HG02798 (cell line): Measurements from ENCODE around the gene EIF5B.
A peak's percentile ranks its signal among the peaks of the same experiment; 100 is the strongest.
"Not testable (repeated sequence)": the region's sequence is repeated elsewhere in the genome, so short reads cannot be mapped to it uniquely, and the experiment has no call there.

ENCODE experiments used
- ATAC-seq: cut with Tn5 transposase; IDR thresholded peaks from one replicate; pipeline ENCODE4 v1.9.1; 2021; ENCODE audit warnings: mild to moderate bottlenecking; ENCODE audit not compliant: unreplicated experiment, poor library complexity

EIF5B gene, protein sequence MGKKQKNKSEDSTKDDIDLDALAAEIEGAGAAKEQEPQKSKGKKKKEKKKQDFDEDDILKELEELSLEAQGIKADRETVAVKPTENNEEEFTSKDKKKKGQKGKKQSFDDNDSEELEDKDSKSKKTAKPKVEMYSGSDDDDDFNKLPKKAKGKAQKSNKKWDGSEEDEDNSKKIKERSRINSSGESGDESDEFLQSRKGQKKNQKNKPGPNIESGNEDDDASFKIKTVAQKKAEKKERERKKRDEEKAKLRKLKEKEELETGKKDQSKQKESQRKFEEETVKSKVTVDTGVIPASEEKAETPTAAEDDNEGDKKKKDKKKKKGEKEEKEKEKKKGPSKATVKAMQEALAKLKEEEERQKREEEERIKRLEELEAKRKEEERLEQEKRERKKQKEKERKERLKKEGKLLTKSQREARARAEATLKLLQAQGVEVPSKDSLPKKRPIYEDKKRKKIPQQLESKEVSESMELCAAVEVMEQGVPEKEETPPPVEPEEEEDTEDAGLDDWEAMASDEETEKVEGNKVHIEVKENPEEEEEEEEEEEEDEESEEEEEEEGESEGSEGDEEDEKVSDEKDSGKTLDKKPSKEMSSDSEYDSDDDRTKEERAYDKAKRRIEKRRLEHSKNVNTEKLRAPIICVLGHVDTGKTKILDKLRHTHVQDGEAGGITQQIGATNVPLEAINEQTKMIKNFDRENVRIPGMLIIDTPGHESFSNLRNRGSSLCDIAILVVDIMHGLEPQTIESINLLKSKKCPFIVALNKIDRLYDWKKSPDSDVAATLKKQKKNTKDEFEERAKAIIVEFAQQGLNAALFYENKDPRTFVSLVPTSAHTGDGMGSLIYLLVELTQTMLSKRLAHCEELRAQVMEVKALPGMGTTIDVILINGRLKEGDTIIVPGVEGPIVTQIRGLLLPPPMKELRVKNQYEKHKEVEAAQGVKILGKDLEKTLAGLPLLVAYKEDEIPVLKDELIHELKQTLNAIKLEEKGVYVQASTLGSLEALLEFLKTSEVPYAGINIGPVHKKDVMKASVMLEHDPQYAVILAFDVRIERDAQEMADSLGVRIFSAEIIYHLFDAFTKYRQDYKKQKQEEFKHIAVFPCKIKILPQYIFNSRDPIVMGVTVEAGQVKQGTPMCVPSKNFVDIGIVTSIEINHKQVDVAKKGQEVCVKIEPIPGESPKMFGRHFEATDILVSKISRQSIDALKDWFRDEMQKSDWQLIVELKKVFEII

GRCh38 chr2:99337113-99338028 is at the start of gene EIF5B:
Gene EIF5B, plus strand, starts transcription at chr2:99337389. Its CDS starts 166 bp downstream, at chr2:99337555.
- peak; percentile 72 for ATAC-seq

- no peak for ATAC-seq
Observed at GRCh38 chr2:99297994-99298393, 39.2 kb upstream of the EIF5B start.

DNA sequence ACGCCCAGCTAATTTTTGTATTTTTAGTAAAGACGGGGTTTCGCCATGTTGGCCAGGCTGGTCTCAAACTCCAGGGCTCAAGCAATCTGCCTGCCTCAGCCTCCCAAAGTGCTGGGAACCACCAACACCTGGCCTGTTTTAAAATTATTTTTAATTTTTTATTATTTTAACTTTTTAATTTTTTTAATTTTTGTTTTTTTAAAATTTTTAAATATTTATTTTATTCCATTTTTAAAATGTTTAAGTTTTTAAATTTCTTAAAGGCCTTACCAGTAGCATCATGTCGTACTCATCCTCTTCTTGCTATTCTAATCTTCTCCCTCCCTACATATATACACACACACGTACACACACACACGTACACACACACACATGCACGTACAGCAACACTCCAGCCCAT is 37.6 kb upstream of the EIF5B start:
- no peak for ATAC-seq

DNA sequence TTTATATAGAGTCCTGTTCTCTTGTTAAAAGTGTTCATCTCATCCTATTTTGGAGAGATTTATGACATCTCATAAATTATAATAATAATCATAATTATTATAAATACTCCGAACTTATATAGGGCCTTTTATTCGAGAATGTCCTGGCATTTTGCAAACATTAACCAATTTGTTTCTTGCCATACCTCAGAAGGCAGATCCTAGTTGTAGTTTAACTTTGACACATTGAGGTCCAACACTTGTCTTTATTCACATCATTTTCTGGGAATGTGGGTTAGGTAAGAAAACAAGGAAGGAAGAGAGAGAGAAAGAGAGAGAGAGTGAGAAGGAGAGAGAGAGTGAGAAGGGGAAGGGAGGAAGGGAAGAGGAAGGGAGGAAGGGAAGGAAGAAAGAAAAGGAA is 36.1 kb upstream of the EIF5B start, which contains the start of gene LYG1:
Gene LYG1 (minus strand): TSS at position 101 of the 400 bp plus-strand sequence. CDS start 5,527 bp downstream, outside the sequence.
- not testable (repeated sequence) for ATAC-seq

- ATAC-seq = no peak
Observed at GRCh38 chr2:99317161-99317872, 19.9 kb upstream of the EIF5B start.

DNA sequence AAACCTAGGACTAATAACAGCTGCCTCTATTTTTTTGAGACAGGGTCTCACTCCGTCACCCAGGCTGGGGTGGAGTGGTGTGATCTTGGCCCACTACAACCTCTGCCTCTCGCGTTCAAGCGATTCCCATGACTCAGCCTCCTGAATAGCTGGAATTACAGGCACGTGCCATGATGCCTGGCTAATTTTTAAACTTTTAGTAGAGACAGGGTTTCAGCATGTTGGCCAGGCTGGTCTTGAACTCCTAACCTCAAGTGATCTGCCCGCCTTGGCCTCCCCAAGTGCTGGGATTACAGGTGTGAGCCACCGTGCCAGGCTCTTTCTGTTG is 19.4 kb upstream of the EIF5B start:
- ATAC-seq = not testable (repeated sequence)

GRCh38 chr2:99325384-99325783 is 11.8 kb upstream of the EIF5B start:
- ATAC-seq = no peak

GRCh38 chr2:99335911-99336803 is 1.0 kb upstream of the EIF5B start, which contains the start of gene TXNDC9:
Gene TXNDC9, minus strand, starts transcription at chr2:99336333. Its CDS starts 3,123 bp downstream, at chr2:99333210.
- ATAC-seq = peak; percentile 82

DNA sequence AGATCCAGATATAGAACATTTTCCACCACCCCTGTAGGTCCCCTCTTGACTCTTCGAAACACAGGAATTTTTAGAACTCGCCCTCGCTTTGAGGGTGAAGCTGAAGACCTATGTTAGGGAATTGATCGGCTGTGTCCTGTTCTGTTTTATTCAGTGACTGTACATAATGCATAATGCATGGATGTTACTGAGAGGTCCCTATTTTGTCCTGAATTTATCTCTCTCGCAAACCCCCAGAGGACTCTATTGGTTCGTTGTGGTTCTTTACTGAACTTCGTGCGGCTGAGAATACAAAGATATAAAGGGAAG is 431 bp upstream of the EIF5B start:
- peak; percentile 2 for ATAC-seq

GRCh38 chr2:99338029-99338585 is 918 bp downstream of the EIF5B start:
- ATAC-seq = no peak

DNA sequence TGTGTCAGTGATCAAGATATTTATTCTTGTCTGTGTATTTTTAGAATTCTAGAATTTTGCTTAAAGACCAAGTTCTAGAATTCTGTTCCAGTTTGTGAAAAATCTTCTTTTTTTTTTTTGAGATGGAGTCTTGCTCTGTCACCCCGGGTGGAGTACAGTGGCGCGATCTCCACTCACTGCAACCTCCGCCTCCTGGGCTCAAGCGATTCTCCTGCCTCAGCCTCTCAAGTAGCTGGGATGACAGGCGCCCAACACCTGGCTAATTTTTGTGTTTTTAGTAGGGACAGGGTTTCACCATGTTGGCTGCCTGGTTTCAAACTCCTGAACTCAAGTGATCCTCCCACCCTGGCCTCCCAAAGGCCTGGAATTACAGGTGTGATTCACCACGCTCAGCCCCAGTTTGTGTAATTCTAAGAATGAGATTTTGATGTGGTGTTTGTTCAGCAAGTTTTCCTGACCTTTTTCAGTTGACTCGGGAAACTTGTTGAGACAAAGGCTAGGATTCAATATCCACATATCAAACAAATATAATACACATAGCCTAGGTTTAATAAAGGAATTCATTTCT is 3.6 kb downstream of the EIF5B start:
- no peak for ATAC-seq

GRCh38 chr2:99342536-99342935 is 5.3 kb downstream of the EIF5B start:
- no peak for ATAC-seq

- ATAC-seq = not testable (repeated sequence)
Observed at GRCh38 chr2:99345446-99345845, 8.3 kb downstream of the EIF5B start.

GRCh38 chr2:99346218-99346617 is 9.0 kb downstream of the EIF5B start:
- ATAC-seq = no peak

- ATAC-seq = no peak
Observed at GRCh38 chr2:99348173-99348572, 11.0 kb downstream of the EIF5B start.

DNA sequence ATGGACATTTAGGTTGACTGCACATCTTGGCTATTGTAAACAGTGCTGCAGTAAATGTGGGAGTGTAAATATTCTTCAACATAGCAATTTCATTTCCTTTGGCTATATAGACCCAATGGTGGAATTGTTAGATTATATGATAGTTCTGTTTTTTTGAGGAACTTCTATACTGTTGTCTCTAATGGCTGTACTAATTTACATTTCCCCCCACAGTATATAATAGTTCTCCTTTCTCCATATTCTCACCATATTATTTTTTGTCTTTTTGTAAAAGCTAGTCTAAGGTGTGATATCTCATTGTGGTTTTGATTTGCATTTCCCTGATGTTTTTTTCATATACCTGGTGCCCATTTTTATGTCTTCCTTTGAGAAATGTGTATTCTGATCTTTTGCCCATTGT is 13.0 kb downstream of the EIF5B start:
- ATAC-seq = no peak

DNA sequence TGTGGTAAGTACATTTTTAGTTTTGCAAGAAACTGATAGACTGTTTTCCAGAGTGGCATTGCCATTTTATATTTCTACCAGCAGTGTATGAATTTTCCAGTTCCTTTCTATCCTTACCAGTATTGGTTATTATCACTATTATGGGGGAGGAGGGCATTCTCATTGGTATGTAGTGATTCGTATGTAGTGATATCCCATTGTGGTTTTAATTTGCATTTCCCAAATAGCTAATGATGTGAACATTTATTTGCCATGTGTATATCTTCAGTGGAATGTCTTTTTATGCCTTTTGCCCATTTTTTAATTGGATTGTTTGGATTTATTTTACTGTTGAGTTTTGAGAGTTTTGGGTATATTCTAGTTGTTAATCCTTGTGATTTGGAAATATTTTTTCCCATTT is 16.9 kb downstream of the EIF5B start:
- ATAC-seq = no peak
